ENCODE results near the gene RAB13. TPM values are rescaled to one million over a fixed set of nuclear protein-coding genes. Genes with fewer than 3 reads are reported as not detected.

RAB13 gene
- total and polyA plus RNA-seq, 2 donors (not counting 3 experiments of a cell fraction or from before 2014, with no cell fraction given), result 76.0 to 124 TPM

GRCh38 chr1:153968972-153969371 lies 17.2 kb downstream of the RAB13 start:
- dilution Hi-C loops (cut with MboI; ENCODE audit: extremely low pct_ligation_motif_present, low sequenced_read_pairs) (no loop called here), intact Hi-C loops (cut with micrococcal nuclease) (no loop called here)
- Histone ChIP-seq H3K9ac (replicated peaks; ENCODE audit: extremely low read depth, insufficient read depth, low read length) (no peak overlapping the region), H3K27ac (ENCODE audit: insufficient read depth, low read depth, low read length) (no peak overlapping the region), H3K4me2 (ENCODE audit: insufficient read depth, low read length) (no peak overlapping the region), H3K4me1 (ENCODE audit: control insufficient read depth, extremely low read depth, insufficient read depth, low read length) (peaks cover 23% of the 10 kb centered on the region), H3K9me1 (replicated peaks; ENCODE audit: control insufficient read depth, extremely low read depth, insufficient read depth, low read length) (no peaks in the 10 kb centered on the region), H3K79me2 (ENCODE audit: control insufficient read depth, insufficient read depth, low read length) (no peaks in the 10 kb centered on the region), H3K27me3 (ENCODE audit: control insufficient read depth in 2 of 2, insufficient read depth in 2 of 2, low read length in 2 of 2) (no peaks in the 10 kb centered on the region), H3K4me3 (replicated peaks in 1 of 3; ENCODE audit: insufficient read depth in 1 of 3, low read depth in 1 of 3, low read length in 3 of 3) (no peak overlapping the region), H4K20me1 (replicated peaks; ENCODE audit: control insufficient read depth, extremely low read depth, insufficient read depth, low read length) (no peaks in the 10 kb centered on the region), H2AFZ (ENCODE audit: low read depth, low read length) (no peak overlapping the region), H3K36me3 (ENCODE audit: control insufficient read depth in 2 of 2, extremely low read depth in 1 of 2, insufficient read depth in 2 of 2, low read length in 2 of 2) (peaks cover 0 to 5% of the 10 kb centered on the region in 2 experiments), H3K9me3 (replicated peaks; ENCODE audit: control insufficient read depth, insufficient read depth, low read length) (no peaks in the 10 kb centered on the region)
- ChIA-PET CTCF (interaction anchor here (2.4 to 4.7 kb wide), 2 partner anchors 9 to 24 kb away, joined by 10 to 37 read pairs; partner anchors contain the start of genes DENND4B and JTB), POLR2A (no interaction called here)
- FAIRE-seq (no peak), DNase-seq (ENCODE audit: low read depth, low spot score) (no peak)
- TF ChIP-seq JUN (IDR thresholded peaks at IDR 0.05; ENCODE audit: borderline replicate concordance, insufficient read depth, insufficient read length, low read depth) (no peak), CTCF (IDR thresholded peaks at IDR 0.05; ENCODE audit: extremely low read depth in 1 of 2, insufficient read depth in 1 of 2, low read depth in 1 of 2, low read length in 2 of 2) (no peak), EZH2 (IDR thresholded peaks at IDR 0.05; ENCODE audit: borderline replicate concordance, low read depth, low read length, severe bottlenecking) (no peak), GATA2 (IDR thresholded peaks at IDR 0.05; ENCODE audit: insufficient read depth, insufficient read length, low read depth, low read length) (no peak), MAX (IDR thresholded peaks at IDR 0.05; ENCODE audit: insufficient read depth, insufficient read length) (no peak), MYC (IDR thresholded peaks at IDR 0.05; ENCODE audit: low read depth, low read length) (no peak), POLR2A (IDR thresholded peaks at IDR 0.05; ENCODE audit: low read depth, low read length) (no peak), FOS (IDR thresholded peaks at IDR 0.05; ENCODE audit: borderline replicate concordance, insufficient read depth, low read length) (no peak), POLR2AphosphoS5 (IDR thresholded peaks at IDR 0.05; ENCODE audit: insufficient read depth, low read depth, low read length) (no peak)
- BruUV-seq (replicated peaks), result no TSS peak
